Coronary artery (tissue), 2 donors: ENCODE measurements around the gene C19orf12.
"Not testable (repeated sequence)": the region's sequence is repeated elsewhere in the genome, so short reads cannot be mapped to it uniquely, and the experiment has no call there.

Experiments used
- DNase-seq: peaks from one replicate; pipeline ENCODE4 v3.0.0-alpha.2; 2017; ENCODE audit warnings: low spot score
- H3K27ac ChIP-seq, 2 donors: fragments of 200-600 bp; sonication (generic); one replicate each; pipeline ENCODE4 v1.5.1; 2016 to 2019
- H3K4me3 ChIP-seq: fragments of 200-600 bp; sonication (generic); 2 replicates; pipeline ENCODE4 v1.5.1; 2016; ENCODE audit warnings: mild to moderate bottlenecking, moderate library complexity
- TF ChIP-seq, protein P1 (sequence below): fragments of 200-600 bp; sonication (generic); IDR thresholded peaks from one replicate; pipeline ENCODE4 v1.5.1; 2019; ENCODE audit warnings: antibody characterized with exemption

C19orf12 gene

DNA sequence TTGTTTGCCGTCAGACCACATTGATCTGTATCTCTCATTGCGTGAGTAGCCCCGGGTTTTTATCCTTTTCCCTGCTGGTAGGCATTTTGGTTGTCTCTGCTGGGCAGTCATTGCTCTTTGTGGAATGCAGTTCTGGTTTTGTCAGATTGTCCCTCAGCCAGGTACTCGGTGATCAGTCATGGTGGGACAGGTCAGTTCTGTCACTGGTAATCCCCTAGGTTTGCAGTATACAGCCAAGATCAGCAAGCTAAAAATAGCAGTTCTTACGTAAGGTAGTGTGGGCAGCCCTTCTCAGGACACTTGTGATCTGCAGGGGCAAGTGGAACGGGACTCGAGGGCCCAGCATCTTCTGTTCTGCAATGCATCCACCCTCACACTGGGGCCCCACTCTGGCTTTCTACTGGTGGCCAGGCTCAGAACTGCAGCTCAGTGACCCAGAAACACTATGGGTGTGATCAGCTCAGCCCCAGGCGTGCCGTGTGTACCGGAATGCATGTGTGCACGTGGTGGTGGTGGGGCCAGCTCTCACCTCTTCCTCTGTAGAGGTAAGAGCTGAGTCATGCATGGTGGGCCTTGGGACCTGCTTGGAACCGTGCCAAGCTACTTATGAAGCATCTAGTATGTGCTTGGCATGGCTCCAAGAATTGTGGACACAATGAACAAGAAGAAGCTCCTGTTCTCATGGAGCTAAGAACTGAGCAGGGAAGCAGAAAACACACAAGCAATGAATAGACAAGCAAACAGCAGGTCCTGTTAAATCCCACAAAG is 43.5 kb downstream of the C19orf12 start:
- TF ChIP-seq, protein P1, sequence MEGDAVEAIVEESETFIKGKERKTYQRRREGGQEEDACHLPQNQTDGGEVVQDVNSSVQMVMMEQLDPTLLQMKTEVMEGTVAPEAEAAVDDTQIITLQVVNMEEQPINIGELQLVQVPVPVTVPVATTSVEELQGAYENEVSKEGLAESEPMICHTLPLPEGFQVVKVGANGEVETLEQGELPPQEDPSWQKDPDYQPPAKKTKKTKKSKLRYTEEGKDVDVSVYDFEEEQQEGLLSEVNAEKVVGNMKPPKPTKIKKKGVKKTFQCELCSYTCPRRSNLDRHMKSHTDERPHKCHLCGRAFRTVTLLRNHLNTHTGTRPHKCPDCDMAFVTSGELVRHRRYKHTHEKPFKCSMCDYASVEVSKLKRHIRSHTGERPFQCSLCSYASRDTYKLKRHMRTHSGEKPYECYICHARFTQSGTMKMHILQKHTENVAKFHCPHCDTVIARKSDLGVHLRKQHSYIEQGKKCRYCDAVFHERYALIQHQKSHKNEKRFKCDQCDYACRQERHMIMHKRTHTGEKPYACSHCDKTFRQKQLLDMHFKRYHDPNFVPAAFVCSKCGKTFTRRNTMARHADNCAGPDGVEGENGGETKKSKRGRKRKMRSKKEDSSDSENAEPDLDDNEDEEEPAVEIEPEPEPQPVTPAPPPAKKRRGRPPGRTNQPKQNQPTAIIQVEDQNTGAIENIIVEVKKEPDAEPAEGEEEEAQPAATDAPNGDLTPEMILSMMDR, result no peak
- H3K4me3 ChIP-seq, result peak overlapping the region; percentile 11
- DNase-seq, result no peak
- H3K27ac ChIP-seq, result peak overlapping the region; percentile 20 to 22

DNA sequence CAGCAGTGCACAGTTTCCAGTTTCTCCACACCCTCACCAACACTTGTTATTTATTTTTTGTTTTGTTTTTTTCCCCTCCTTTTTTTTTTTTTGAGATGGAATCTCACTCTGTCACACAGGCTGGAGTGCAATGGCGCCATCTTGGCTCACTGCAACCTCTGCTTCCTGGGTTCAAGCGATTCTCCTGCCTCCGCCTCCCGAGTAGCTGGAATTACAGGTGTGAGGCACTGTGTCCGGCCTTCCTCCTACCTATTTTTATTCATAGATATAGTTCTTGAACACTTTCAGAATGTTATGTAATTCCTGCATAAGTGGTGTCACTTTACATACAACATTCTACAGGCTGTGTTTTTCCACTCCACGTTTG is 44.1 kb downstream of the C19orf12 start:
- not testable (repeated sequence) for DNase-seq
- H3K27ac ChIP-seq, result peak overlapping the region in 1 of 2 donors; percentile 20
- H3K4me3 ChIP-seq, result peak overlapping the region; percentile 11

DNA sequence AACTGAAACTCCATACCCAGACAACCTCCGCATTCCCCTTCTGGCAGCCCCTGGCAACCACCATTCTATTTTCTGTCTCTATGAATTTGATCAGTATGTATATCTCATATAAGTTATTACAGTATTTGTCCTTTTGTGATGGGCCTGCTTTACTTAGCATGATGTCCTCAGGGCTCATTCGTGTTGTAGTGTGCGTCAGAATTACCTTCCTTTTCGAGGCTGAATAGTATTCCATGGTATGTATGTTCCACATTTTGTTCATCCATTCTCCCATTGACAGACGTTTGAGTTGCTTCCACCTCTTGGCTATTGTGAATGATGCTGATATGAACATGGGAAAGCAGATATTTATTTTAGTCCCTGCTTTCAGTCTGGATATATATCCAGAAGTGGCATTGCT is 44.8 kb downstream of the C19orf12 start:
- DNase-seq, result no peak
- no peak overlapping the region for H3K4me3 ChIP-seq
- TF ChIP-seq, protein P1, result no peak
- no peak overlapping the region for H3K27ac ChIP-seq

DNA sequence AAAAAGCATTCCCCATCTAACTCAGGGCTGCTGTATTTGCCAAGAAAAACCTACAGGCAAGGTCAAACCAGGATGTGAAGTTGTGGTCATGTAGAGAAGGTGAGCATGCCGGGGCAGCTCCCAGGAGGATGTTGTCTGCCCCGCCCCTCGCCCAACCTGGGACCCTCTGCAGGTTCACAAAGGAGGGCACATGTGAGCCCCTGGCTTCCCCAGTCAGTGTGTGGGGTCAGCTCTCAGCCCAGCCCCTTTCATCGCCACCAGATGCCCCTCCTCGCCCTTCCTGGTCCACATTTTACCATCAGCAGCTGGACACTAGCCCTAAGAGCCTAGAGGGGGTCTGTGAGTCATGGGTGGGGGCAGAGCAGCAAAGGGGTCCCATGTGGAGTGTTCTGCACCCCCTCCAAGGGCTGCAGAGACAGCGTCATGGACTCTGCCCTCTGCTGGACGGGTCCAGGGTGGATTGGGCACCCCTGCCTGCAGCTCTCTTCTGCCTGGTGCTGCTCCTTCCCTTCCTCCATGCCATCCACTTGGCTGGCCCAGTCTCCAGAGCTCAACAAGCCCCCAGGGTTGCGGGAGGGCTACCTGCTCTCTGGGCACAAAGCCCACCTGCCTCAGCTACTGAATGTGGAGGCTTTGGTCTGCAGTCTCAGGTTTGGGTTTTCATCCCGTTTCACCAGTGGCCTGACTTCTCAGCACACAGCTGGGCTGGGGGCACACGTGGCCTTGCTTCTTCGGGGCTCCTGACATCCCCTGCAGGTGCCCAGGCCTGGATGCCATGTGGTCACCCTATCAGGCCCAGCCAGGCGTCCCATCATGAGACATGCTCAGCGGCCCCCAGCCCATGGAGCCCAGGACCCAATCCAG is 46.1 kb downstream of the C19orf12 start:
- no peak for DNase-seq
- no peak overlapping the region for H3K4me3 ChIP-seq
- H3K27ac ChIP-seq, result peak overlapping the region in 1 of 2 donors; percentile 6

DNA sequence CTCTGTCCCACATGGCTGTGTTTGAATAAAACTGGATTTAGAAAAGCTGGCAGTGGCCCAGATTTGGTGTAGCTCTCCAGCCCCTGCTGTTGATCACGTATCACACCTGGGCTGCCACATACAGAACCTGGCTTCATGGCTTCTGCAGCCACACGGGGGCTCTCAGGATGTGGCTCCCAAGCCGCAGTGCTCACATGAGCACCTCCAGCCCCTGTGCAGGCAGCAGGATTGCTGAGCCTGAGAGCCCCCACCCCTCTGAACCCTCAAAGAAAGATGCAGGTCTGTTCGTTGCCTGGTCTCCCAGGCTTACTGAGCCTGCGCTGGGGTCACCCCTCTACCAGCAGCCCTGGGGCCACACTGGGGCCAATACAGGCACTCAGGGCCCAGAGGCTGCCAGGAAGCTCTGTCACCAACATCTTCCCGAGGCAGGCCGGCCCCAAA is 47.1 kb downstream of the C19orf12 start:
- DNase-seq, result no peak
- H3K4me3 ChIP-seq, result no peak overlapping the region
- TF ChIP-seq, protein P1, result no peak
- H3K27ac ChIP-seq, result peak overlapping the region in 1 of 2 donors; percentile 96

More for the DNA sequence above, 46.1 kb downstream of the C19orf12 start:
- TF ChIP-seq, protein P1, result no peak

DNA sequence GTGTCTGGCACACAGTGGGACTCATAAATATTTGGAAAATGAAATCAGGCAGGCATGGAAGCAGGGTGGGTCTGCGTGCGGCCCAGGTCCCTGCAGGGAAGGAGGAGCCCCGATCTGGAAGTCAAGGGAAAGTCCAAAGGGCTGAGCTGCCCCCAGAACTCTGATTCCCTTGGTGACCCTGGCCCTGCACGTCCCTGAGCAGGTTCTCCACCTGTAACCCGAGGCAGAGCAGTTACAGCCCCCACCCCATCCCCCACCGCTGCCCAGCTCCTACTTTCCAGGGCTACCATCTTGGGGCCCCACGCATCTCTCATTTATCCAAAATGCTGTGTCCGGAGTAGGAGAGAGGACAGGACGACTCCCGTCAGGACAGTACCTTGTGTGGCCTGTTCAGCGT is 47.7 kb downstream of the C19orf12 start:
- Histone ChIP-seq H3K4me3 (peak overlapping the region; percentile 92), H3K27ac (peak overlapping the region; percentile 95 to 96)
- TF ChIP-seq, protein P1, result no peak
- no peak for DNase-seq

DNA sequence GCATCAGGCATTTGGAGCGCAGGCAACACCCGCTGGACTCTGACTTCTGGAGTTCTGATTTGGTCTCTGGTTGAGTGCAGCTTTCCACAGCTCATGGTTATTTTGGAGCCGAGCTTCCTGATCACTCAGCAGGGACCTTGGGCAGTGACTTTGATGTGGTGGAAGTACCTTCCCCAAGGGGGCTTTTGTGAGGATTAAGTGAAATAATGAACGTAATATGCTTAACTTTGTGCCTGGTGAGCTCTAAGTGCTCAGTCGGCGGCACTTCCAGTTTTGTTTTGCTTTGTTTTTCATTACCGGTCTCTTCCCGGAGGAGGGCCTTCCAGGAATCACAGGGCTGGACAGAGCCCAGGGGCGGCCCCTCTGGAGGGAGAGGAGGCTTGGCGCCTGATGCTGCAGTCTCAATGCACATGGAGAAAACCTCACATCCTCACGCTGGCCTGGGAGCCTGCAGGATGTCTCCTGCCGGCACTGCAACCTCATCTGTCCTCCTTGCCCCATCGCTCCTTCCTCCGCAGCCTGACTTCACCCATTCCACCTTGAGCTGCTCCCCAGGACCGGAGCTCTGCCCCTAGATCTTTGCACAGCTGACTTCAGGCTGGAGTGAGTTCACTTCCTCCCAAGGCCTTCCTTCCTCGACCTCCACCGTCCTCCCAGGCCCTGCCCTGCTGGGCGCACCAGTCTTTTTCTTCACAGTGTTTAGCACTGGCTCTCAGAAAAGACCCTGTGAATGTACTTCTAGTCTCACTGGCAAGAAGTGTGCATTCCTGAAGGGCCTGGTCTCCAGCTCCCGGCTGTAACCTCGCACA is 48.3 kb downstream of the C19orf12 start:
- DNase-seq, result no peak
- H3K4me3 ChIP-seq, result peak overlapping the region; percentile 92
- peak overlapping the region; percentile 95 to 96 for H3K27ac ChIP-seq
- TF ChIP-seq, protein P1, result no peak
